T47D (cell line): ENCODE results near the gene SLC5A1.

Source experiments
- DNase-seq, 2 experiments: peaks; one replicate each; pipeline versions ENCODE4 v3.0.0 to v3.0.0-alpha.2; 2011 to 2012; ENCODE audit warnings: low read depth in 1 of 2, low spot score in 1 of 2
- JUND ChIP-seq: IDR thresholded peaks from 2 replicates; pipeline ENCODE4 v1.6.1; 2012; ENCODE audit warnings: low read depth
- in situ Hi-C: cut with HindIII; loops from 2 replicates; pipeline ENCODE4 v1.10.0; 2016; ENCODE audit warnings: low sequenced_read_pairs, low pct_unique_long_range_greater_than_20kb

SLC5A1 gene

DNA sequence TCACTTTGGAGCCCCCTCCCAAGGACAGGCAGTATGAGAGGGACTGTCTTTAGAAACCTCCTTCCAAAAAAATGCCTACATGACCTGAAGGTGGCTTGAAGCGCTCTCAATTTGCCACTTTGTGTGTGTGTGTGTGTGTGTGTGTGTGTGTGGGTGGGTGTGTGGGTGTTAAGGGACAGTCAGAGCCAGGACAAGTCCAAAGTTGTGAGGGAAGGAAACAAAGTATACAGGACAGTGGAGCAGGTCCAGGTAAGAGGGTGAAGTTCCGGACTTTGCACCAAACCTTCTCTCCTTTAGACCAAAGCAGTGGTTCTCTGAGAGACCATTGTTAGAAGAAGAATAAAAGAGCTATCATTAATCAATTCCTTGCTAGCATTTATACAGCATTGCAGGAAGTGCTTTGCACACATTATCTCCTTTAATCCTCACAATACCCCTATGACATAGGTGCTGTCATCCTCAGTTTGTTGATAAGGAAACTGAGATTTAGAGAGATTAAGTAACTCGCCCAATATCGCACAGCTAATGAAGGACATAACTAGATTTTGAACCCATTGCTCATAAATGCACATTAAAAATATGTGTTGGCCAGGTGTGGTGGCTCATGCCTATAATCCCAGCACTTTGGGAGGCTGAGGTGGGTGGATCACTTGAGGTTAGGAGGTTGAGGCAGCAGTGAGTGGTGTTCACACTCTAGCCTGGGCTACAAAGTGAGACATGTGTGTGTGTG is 12.4 kb upstream of the SLC5A1 start:
- in situ Hi-C loops: no loop called here
- TF ChIP-seq JUND: no peak
- no peak for DNase-seq

DNA sequence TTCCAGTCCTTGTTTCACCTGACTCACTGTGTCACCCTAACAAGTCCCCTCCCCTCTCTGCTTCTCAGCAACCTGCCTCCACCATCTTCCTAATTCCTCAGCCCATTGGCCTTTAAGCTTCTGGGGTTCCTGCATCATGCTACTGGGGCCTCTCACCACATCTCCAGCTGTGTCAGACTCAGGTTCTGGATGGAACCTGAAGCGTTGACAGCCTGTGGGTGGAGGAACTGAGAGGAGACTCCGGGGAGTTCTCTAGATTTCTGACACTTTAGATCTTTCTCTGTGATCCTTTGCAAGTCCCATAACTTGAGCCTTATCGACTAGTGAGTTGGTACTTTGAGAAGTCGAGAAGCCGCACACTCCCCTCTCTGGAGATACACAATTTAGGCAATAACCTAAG is 11.6 kb upstream of the SLC5A1 start:
- no peak for DNase-seq
- no peak for TF ChIP-seq JUND
- in situ Hi-C loops: no loop called here

DNA sequence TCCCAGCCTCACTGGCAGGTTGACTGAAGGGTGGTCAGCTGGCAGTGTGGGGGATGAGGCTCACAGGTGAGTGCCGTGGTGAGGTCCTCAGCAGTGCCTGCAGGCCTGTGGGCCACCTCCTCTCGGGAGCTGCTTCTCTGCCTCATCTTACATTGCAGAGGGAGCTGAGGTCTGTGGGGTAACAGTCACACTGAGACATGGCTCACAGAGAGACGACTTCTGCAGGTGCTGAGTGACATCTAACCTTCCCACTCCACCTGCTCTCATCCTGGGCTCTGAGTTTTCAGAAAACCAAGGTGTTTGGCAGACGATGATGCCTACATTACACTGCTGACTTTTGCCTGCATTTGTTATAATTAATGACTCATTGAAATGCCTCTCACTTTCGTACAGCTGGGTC is 8.8 kb upstream of the SLC5A1 start:
- in situ Hi-C loops: no loop called here
- no peak for TF ChIP-seq JUND
- no peak for DNase-seq

DNA sequence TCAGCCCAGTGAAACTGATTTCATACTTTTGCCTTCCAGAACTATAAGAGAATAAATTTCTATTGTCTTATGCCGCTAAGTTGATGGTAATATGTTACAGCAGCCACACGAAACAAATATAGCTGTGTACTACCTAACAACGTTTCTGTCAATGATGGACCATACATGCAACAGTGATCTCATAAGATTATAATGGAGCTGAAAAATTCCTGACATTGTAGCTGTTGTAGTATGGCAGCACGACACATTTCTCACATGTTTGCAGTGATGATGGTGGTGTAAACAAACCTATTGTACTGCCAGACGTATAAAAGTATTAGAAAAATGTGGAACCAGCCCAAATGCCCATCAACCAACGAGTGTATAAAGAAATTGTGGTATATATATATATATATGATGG is 5.8 kb upstream of the SLC5A1 start:
- DNase-seq: no peak
- no peak for TF ChIP-seq JUND
- in situ Hi-C loops: no loop called here

DNA sequence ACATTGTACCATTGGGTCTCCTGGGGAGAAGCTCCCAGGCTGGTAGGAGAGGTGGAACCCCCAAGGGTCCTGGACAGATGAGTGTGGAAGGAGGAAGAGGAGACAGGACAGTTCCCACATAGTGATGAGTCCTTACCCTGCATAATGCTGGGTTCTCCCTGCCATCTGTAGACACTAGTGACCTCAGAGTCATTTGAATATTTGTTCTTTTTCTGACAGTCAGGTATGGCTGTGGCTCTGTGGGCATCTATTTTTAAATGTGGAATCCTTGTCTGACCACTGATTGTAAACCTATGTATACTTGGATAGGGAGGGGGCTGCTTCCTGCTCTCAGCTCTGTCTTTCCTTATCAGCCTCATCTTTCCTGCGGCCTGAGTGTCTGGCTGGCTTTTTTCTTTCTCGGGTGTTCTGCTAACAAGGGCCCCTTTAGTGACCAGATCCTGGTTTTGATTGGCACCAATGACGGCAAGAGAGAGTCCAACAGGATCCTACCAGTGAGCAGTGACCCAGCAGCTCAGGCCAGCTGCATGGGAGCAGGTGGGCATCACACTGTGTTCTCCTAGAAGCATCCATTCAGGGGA is 2.6 kb upstream of the SLC5A1 start:
- DNase-seq: no peak
- no peak for TF ChIP-seq JUND
- in situ Hi-C loops: no loop called here

DNA sequence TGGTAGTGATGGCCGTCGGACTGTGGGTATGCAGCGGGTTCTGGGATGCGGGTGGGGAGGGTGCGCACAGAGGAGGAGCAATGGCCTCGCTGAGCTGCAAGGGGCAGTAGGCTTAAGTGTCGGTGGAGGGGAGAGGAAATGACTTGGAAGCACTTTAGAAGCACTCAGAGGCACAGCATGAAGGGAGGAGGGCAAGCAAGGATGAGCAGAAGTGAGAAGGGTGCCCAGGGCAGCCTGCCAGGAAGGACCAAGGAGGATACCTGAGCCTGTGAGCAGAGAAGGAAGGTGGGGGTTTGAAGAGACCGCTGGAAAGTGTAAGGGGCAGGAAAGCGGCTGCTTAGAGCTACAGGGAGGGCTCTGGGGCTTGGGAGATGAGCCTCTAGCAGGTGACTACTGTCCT is 330 bp downstream of the SLC5A1 start:
- in situ Hi-C loops: no loop called here
- no peak for DNase-seq
- TF ChIP-seq JUND: no peak

DNA sequence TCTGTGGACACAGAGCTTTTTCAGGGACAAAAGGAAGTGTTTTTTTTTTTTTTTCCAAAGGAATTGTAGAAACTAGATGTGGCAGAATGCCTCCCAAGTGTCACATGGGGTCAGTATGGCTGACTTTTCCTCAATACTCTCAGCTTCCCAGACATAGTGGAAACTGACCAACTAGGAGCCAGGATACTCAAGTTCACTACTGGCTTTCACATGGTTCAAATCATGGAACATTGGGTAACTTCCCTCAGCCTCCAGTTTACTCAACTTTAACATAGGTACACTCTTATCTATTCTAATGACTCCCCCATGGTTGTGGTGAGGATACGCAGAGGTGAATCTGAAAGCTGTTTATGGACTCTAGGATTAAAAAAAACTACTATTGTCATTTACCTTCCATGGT is 1.4 kb downstream of the SLC5A1 start:
- no peak for TF ChIP-seq JUND

DNA sequence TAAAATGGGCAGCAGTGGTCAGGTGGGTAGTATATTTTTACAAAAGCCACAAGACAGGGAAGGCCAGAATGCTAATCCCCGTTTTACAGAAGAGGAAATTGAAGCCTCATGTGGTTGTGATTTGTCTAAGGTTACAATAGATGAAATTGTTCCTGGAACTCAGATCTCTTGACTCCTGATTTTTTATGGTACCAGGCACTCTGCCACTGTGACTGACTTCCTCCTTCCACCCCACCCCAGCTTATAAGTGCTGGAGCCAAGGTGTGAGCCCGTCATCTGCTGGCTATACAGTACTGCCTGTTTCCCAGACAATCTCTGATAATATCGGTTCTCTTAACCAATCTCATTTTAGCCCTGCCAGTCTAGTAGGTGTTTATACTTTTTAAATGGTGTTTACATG is 1.9 kb downstream of the SLC5A1 start:
- TF ChIP-seq JUND: no peak
- in situ Hi-C loops: no loop called here
- no peak for DNase-seq

More for the DNA sequence above, 1.4 kb downstream of the SLC5A1 start:
- DNase-seq: no peak
- in situ Hi-C loops: no loop called here

DNA sequence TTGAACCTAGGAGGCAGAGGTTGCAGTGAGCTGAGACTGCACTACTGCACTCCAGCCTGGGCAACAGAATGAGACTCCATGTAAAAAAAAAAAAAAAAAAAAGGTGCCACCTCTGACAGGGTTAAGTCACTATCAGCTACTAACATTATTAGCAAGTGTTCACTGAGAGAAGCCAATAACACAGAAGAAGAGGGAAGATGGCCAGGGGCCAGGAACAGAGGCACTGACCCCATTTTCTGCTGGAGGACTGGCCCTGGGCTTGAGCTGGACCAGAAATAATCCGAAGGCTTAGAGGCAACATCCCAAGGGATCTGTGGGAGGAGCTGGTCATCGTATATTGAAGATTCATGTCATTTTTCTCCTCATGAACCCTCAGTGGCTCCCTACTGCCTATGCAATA is 5.0 kb downstream of the SLC5A1 start:
- DNase-seq: no peak
- in situ Hi-C loops: no loop called here
- no peak for TF ChIP-seq JUND

DNA sequence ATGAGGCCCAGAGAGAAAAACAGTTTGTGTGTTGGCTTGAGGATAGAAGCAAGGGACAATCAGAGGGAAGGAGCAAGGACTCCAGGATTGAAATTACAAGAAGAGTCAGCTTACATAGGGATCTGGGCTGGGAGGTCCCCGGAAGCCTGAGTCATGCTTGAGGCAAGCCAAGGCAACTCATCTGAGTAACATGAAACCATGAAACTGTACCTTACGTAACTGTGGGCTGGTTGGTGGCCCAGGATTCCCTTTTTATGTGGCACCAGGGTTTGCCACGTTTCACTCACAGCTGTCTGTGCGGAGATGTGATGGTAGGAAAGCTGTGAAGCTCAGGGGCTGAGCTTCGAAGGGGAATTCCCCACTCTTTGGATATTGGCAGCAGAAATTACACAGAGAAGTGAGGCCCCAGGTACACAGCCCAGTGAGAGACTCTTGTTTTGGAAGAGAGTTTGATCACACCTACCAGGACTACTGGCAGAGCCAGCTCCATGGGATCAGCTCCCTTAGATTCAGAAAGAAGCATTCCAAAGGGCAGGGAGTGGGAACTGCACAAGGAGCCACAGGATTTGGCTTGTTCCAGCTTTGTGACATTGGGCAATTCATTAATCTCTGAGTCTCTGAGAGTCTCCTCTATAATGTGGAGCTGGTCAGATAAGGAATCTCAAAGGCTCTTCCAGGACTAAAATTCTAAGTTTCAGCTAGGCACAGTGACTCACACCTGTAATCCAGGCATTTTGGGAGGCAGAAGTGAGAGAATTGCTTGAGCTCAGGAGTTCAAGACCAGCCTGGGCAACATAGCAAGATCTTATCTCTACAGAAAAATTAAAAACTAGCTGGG is 7.8 kb downstream of the SLC5A1 start:
- TF ChIP-seq JUND: no peak
- peak in 1 of 2 experiments; percentile 81 for DNase-seq
- in situ Hi-C loops: no loop called here

DNA sequence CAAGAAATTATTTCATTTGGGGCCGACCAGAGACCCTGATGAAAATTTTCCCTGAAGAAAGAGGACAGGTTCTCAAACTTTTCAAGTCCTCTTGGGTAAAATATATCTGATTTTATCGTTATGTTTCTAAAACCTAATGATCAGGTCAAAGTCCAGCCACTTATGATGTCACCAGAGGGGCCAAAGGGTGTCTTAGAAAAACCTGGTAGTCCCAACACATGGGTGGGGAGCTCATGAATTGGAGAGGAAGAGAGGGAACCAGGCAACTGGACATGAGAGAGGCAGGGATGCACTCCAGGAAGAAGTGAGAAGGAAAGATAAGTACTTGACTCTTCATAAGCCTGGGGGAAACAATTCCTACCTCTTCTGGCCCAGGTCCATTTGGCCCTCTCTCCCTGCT is 9.2 kb downstream of the SLC5A1 start:
- in situ Hi-C loops: no loop called here
- DNase-seq: peak in 1 of 2 experiments; percentile 24
- TF ChIP-seq JUND: no peak

DNA sequence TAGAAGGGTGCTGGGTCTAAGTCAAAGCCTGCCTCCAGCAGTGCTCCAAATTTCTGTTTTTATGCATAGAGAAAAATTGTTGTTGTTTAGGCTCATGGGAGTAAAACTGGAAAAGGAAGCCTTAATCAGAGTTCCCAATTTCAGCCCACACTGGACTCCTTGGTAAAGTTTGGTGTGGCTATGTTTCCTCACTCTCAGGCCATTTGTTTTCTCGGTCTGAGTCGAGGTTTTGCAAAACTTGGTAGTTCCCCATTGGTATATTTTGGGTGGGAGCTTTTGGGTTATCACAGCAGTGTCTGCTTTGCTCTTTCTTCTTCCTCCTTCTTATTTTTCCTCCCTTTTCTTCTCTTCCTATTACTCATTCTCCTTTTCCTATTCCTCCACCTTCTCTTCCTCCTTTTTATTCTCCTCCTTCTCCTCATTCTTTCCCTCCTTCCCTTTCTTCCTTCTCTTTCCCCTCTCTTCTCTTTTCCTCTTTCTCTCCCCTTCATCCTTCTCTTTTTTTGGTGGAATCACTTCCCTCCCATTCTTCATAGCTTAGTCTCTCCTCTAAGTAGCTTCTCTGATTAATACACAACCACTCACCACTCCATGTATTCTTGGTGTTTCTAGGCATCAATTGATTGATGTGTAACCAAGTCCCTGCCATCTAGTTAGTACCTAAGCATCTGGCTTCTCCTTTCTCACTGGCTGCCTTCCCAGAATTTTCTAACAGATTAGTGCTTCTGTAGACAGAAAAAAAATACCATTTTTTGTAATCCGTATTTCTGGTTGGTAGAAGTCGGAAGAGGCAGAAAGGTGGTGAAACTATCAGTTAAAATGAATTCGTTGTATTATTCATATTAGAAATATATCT is 10.1 kb downstream of the SLC5A1 start:
- in situ Hi-C loops: no loop called here
- DNase-seq: no peak
- TF ChIP-seq JUND: no peak
